Prostate gland (tissue), 2 donors: ENCODE results near the gene SIN3B. TPM values are rescaled to one million over a fixed set of nuclear protein-coding genes. Genes with fewer than 3 reads are reported as not detected.
A peak's percentile ranks its signal among the peaks of the same experiment; 100 is the strongest.

Experiments
- DNase-seq: peaks from one replicate; pipeline ENCODE4 v3.0.0-alpha.2; 2019; ENCODE audit warnings: low spot score
- H3K27ac ChIP-seq, 2 donors: fragments of 200-600 bp; sonication (generic); 2 replicates each; pipeline ENCODE4 v1.5.1; 2017 to 2019
- H3K27me3 ChIP-seq: fragments of 200-600 bp; sonication (generic); replicated peaks from 2 replicates; pipeline ENCODE4 v1.5.1; 2019; ENCODE audit not compliant: insufficient read depth
- H3K36me3 ChIP-seq, 2 donors: fragments of 200-600 bp; sonication (generic); 1 replicate in 1 of 2; 2 replicates in 1 of 2; pipeline versions ENCODE4 v1.5.1 to v1.8.1; 2017 to 2019
- H3K4me1 ChIP-seq: fragments of 200-600 bp; sonication (generic); replicated peaks from 2 replicates; pipeline ENCODE4 v1.5.1; 2019
- H3K4me3 ChIP-seq, 2 donors: fragments of 200-600 bp; sonication (generic); 2 replicates each; pipeline ENCODE4 v1.5.1; 2017 to 2019
- H3K9me3 ChIP-seq: fragments of 200-600 bp; sonication (generic); 2 replicates; pipeline ENCODE4 v1.5.1; 2017
- POLR2A ChIP-seq: fragments of 450-650 bp; IDR thresholded peaks from one replicate; pipeline ENCODE4 v1.6.1; 2016; ENCODE audit warnings: antibody characterized with exemption, mild to moderate bottlenecking
- POLR2AphosphoS5 ChIP-seq: sonication (generic); formaldehyde crosslinking; IDR thresholded peaks from one replicate; pipeline ENCODE4 v1.6.1; 2017; ENCODE audit warnings: antibody characterized with exemption
- WGBS: methylation state at CpG from one replicate; pipeline ENCODE4 v1.1.5; 2018; 5-methylcytosine and 5-hydroxymethylcytosine counted together
- intact Hi-C: fragments of 100-400 bp; cut with DNase I; formaldehyde crosslinking; loops from one replicate; pipeline ENCODE4 v1.14.2; 2022
- total RNA-seq, 2 donors: library from RNA; depleted of rRNA; stranded (reverse); fragments of >200 nt; gene quantifications; one replicate each; pipeline ENCODE4 v1.1.0, GENCODE V29; 2016
- TF ChIP-seq, protein P1 (sequence below), 4 experiments: fragments of 200-600 bp in 2 of 4; fragments of 450-650 bp in 2 of 4; sonication (generic) in 2 of 4; IDR thresholded peaks; 1 replicate in 3 of 4; 2 replicates in 1 of 4; pipeline ENCODE4 v1.5.1; 2016 to 2019; ENCODE audit warnings: antibody characterized with exemption in 4 of 4, mild to moderate bottlenecking in 2 of 4, moderate library complexity in 2 of 4

The SIN3B gene
- total RNA-seq, 2 donors from 2014 or later, result 37.8 to 159 TPM

- H3K27ac ChIP-seq, result no peak overlapping the region
- H3K9me3 ChIP-seq, result no peaks in the 10 kb centered on the region
- intact Hi-C loops, result no loop called here
- TF ChIP-seq POLR2AphosphoS5 (no peak), POLR2A (no peak)
- TF ChIP-seq, protein P1, sequence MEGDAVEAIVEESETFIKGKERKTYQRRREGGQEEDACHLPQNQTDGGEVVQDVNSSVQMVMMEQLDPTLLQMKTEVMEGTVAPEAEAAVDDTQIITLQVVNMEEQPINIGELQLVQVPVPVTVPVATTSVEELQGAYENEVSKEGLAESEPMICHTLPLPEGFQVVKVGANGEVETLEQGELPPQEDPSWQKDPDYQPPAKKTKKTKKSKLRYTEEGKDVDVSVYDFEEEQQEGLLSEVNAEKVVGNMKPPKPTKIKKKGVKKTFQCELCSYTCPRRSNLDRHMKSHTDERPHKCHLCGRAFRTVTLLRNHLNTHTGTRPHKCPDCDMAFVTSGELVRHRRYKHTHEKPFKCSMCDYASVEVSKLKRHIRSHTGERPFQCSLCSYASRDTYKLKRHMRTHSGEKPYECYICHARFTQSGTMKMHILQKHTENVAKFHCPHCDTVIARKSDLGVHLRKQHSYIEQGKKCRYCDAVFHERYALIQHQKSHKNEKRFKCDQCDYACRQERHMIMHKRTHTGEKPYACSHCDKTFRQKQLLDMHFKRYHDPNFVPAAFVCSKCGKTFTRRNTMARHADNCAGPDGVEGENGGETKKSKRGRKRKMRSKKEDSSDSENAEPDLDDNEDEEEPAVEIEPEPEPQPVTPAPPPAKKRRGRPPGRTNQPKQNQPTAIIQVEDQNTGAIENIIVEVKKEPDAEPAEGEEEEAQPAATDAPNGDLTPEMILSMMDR (IDR thresholded peaks at IDR 0.05), result no peak
- H3K4me3 ChIP-seq, result no peak overlapping the region
- H3K36me3 ChIP-seq, result no peaks in the 10 kb centered on the region
- no peaks in the 10 kb centered on the region for H3K4me1 ChIP-seq
- WGBS, result 85% methylated on average over 3 of the region's 3 CpGs
- DNase-seq, result no peak
- H3K27me3 ChIP-seq, result no peaks in the 10 kb centered on the region
Observed at GRCh38 chr19:16915734-16916133, 86.5 kb downstream of the SIN3B start.

DNA sequence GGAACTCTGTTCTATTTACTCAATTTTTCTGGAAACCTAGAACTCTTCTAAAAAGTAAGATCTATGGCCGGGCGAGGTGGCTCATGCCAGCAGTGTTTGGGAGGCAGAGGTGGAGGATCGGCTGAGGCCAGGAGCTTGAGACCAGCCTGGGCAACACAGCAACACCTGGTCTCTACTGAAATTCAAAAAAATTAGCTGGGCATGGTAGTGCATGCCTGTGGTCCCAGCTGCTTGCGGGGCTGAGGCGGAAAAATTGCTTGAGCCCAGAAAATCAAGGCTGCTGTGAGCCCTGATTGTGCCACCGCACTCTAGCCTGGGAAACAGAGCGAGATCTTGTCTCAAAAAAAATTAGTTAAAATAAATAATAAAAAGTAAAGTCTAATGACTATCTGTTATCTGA, 88.2 kb downstream of the SIN3B start:
- intact Hi-C loops, result no loop called here

GRCh38 chr19:16919496-16919895, 90.3 kb downstream of the SIN3B start:
- intact Hi-C loops, result no loop called here
- TF ChIP-seq POLR2AphosphoS5 (no peak), POLR2A (no peak)
- TF ChIP-seq, protein P1 (IDR thresholded peaks at IDR 0.05), result no peak
- Histone ChIP-seq H3K9me3 (no peaks in the 10 kb centered on the region), H3K4me1 (no peaks in the 10 kb centered on the region), H3K27ac (no peak overlapping the region), H3K36me3 (no peaks in the 10 kb centered on the region), H3K4me3 (no peak overlapping the region), H3K27me3 (no peaks in the 10 kb centered on the region)
- WGBS, result 79% methylated on average over 4 of the region's 4 CpGs
- DNase-seq, result no peak

More for the DNA sequence above, 88.2 kb downstream of the SIN3B start:
- H3K9me3 ChIP-seq, result no peaks in the 10 kb centered on the region
- DNase-seq, result no peak
- TF ChIP-seq, protein P1 (IDR thresholded peaks at IDR 0.05), result no peak
- TF ChIP-seq POLR2AphosphoS5 (no peak), POLR2A (no peak)
- 86% methylated on average over 7 of the region's 7 CpGs for WGBS
- no peaks in the 10 kb centered on the region for H3K36me3 ChIP-seq
- no peaks in the 10 kb centered on the region for H3K4me1 ChIP-seq
- no peaks in the 10 kb centered on the region for H3K27me3 ChIP-seq
- no peak overlapping the region for H3K4me3 ChIP-seq
- H3K27ac ChIP-seq, result no peak overlapping the region

GRCh38 chr19:16920816-16921529, 91.8 kb downstream of the SIN3B start:
- DNase-seq, result peak; percentile 30
- Histone ChIP-seq H3K36me3 (no peaks in the 10 kb centered on the region), H3K9me3 (no peaks in the 10 kb centered on the region), H3K4me1 (no peaks in the 10 kb centered on the region), H3K4me3 (no peak overlapping the region), H3K27me3 (no peaks in the 10 kb centered on the region), H3K27ac (no peak overlapping the region)
- intact Hi-C loops, result no loop called here
- TF ChIP-seq POLR2AphosphoS5 (no peak), POLR2A (no peak)
- TF ChIP-seq, protein P1 (IDR thresholded peaks at IDR 0.05), result no peak
- WGBS, result 62% methylated on average over 12 of the region's 12 CpGs
